ENCODE results near the gene ZNF516. TPM values are rescaled to one million over a fixed set of nuclear protein-coding genes. Genes with fewer than 3 reads are reported as not detected.
A peak's percentile ranks its signal among the peaks of the same experiment; 100 is the strongest.

The ZNF516 gene
- total and polyA plus RNA-seq, 2 of the 4 experiments (the other 2 are of a cell fraction): 7.9 to 16.9 TPM

- Histone ChIP-seq H4K20me1 (ENCODE audit: insufficient read depth, low read length) (peaks cover 23% of the 10 kb centered on the region), H3K18ac (ENCODE audit: low read depth, low read length) (peak overlapping the region; percentile 90), H2AK9ac (replicated peaks; ENCODE audit: low read depth, low read length, poor library complexity) (peak overlapping the region; percentile 48), H3K27ac (ENCODE audit: insufficient read depth, low read length) (peak overlapping the region; percentile 100), H2BK15ac (ENCODE audit: low read depth, low read length) (peak overlapping the region; percentile 57; the same call in 1 of the 3 replicates), H3K23ac (ENCODE audit: low read depth, low read length) (peak overlapping the region; percentile 96), H4K5ac (ENCODE audit: low read depth, low read length) (peak overlapping the region; percentile 88), H3K4me2 (ENCODE audit: low read depth, low read length) (peak overlapping the region; percentile 95), H3K9me3 (ENCODE audit: control insufficient read depth, insufficient read depth, low read length) (no peaks in the 10 kb centered on the region), H4K8ac (ENCODE audit: low read depth in 2 of 2, low read length in 2 of 2) (peak overlapping the region; percentile 3 to 89; a peak in 3 of 4 replicates), H3K4ac (ENCODE audit: low read depth, low read length) (peak overlapping the region; percentile 85), H2BK5ac (ENCODE audit: low read depth, low read length, poor library complexity, severe bottlenecking) (peak overlapping the region; percentile 92), H3K4me1 (ENCODE audit: control insufficient read depth, insufficient read depth, low read length) (peaks cover 4% of the 10 kb centered on the region), H2AK5ac (ENCODE audit: low read depth, low read length) (peak overlapping the region; percentile 85), H3K14ac (replicated peaks; ENCODE audit: low read depth, low read length) (peak overlapping the region; percentile 95), H3K56ac (ENCODE audit: extremely low read depth, insufficient read depth, low read length) (peak overlapping the region; percentile 78; the same call in 1 of the 2 replicates), H2AFZ (replicated peaks; ENCODE audit: low read length, poor library complexity) (peak overlapping the region; percentile 90), H2BK20ac (ENCODE audit: low read depth, low read length) (no peak overlapping the region), H3K27me3 (ENCODE audit: control insufficient read depth, insufficient read depth, low read length) (no peaks in the 10 kb centered on the region), H3K79me1 (ENCODE audit: low read depth in 1 of 2, low read length in 2 of 2) (peaks cover 7 to 29% of the 10 kb centered on the region in 2 experiments; a peak in 2 of 4 replicates), H3K9me1 (ENCODE audit: insufficient read depth, low read length) (no peaks in the 10 kb centered on the region), H2BK120ac (ENCODE audit: low read depth, low read length) (peak overlapping the region; percentile 87), H4K91ac (ENCODE audit: insufficient read depth, low read depth, low read length) (peak overlapping the region; percentile 88; the same call in 1 of the 2 replicates), H3K36me3 (ENCODE audit: control insufficient read depth, insufficient read depth, low read length) (no peaks in the 10 kb centered on the region), H3K9ac (ENCODE audit: low read depth, low read length) (peak overlapping the region; percentile 80), H3K4me3 (ENCODE audit: insufficient read depth, low read depth, low read length) (peak overlapping the region; percentile 81)
- in situ Hi-C loops (cut with MboI; ENCODE audit: low sequenced_read_pairs): loop anchor here (5.0 kb wide), 1 partner anchor 68 kb away; no protein-coding TSS in a partner anchor
- no TSS peak for BruUV-seq (replicated peaks)
- ChIA-PET POLR2A (ENCODE audit: unreplicated experiment) (no interaction called here), CTCF (interaction anchor here (0.8 kb wide), 1 partner anchor 35 kb away, joined by 3 read pairs; no protein-coding TSS in a partner anchor)
- dilution Hi-C loops (cut with HindIII; ENCODE audit: low sequenced_read_pairs, unreplicated experiment): no loop called here
- 0% methylated on average over 10 of the region's 56 CpGs; no CpG with 5 or more reads in 1 of the 2 experiments for WGBS, 2 experiments (ENCODE audit: extremely low coverage in 2 of 2, insufficient read length in 1 of 2)
- ATAC-seq (ENCODE audit: low read depth) (peak; percentile 19), DNase-seq (peak; percentile 43)
- no peak for TF ChIP-seq CHD1 (IDR thresholded peaks at IDR 0.05; ENCODE audit: low read depth, low read length)
- peak; percentile 18; the same call in 1 of the 2 replicates for TF ChIP-seq MAZ (IDR thresholded peaks at IDR 0.05; ENCODE audit: borderline replicate concordance, low read depth, low read length)
- intact Hi-C loops (cut with micrococcal nuclease): loop anchor here (2.0 to 5.0 kb wide), 3 partner anchors 70 to 192 kb away; no protein-coding TSS in a partner anchor
These were observed 624 bp downstream of the ZNF516 start for GRCh38 chr18:76494231-76495005.
